HG03139 (cell line): Measurements from ENCODE around the gene FAM216A.

Experiments used
- ATAC-seq: cut with Tn5 transposase; IDR thresholded peaks from one replicate; pipeline ENCODE4 v1.9.1; 2021; ENCODE audit not compliant: unreplicated experiment

Gene FAM216A

GRCh38 chr12:110537605-110538409 is 69.2 kb downstream of the FAM216A start:
- ATAC-seq = no peak

GRCh38 chr12:110538869-110539622 is 70.4 kb downstream of the FAM216A start:
- no peak for ATAC-seq
